CD4-positive, alpha-beta T cell treated with Interleukin-17A for 1 hour (primary cell): ENCODE measurements around the gene USP20.

Experiments used
- DNase-seq: peaks from one replicate; pipeline ENCODE4 v3.0.0-alpha.2; 2020

Gene USP20

DNA sequence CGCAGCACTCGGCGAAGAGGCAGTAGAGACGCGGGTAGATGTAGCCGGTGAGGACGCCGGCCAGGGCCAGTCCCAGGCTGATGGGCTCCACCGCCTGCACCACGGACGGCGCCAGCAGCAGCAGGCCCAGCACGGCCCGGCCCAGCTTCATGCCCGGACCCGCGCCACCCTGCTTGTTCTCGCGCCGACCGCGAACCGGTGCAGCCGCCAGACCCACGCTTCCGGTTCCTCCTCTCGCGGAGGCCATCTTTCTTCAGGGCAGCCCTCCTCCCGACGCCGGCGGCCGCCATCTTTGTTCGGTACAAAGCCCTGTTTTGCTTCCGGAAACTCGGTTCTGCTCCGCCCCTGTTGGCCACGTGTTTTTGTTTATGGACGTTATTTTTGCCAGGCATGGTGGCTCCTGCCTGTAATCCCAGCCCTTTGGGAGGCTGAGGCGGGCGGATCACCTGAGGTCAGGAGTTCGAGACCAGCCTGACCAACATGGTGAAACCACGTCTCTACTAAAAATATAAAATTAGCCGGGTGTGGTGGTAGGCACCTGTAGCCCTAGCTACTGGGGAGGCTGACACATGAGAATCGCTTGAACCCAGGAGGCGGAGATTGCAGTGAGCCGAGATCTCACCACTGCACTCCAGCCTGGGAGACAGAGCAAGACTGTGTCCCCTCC lies 11.2 kb upstream of the USP20 start, which contains the start of gene TOR1A:
TSS of gene TOR1A (minus strand) at position 202 of the 667 bp plus-strand sequence. CDS start at position 151, 51 bp downstream.
- peak; percentile 94 for DNase-seq

DNA sequence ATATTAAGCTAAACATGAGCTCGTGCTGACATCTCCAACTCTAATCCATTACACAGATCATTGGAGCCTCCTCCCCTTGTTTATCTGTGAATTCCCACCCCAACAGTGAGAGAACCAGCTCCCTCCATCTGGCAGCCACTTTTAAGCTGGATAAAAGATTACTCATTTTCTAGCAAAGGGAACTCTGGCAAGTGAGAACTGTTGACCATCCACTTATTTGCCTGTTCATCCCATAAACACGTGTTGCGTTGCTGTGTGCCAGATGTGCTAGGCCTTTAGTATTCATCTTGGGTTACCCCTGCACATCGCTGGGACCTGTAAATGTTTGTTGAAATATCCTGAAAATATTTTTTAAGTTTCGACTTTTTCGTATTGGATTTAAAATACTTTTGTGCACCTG lies 8.9 kb upstream of the USP20 start:
- no peak for DNase-seq

DNA sequence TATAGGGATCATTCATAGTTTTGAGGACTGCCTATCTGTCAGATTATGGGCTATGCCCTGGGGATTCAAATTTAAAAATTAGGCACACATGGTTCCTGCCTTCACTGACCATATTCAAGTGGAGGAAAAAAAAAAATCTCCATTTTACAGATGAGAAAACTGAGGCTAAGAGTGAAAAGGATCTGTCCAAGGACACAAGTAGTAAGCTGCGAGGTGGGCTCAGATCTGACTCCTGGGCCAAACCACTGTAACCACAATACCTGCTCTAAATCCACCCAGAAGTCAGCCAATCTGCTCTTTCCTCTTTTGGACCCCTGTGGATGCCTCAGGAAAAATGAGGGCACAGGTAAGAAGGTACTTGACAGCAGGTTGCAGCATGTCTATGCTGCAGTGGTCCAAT lies 8.5 kb upstream of the USP20 start:
- no peak for DNase-seq

DNA sequence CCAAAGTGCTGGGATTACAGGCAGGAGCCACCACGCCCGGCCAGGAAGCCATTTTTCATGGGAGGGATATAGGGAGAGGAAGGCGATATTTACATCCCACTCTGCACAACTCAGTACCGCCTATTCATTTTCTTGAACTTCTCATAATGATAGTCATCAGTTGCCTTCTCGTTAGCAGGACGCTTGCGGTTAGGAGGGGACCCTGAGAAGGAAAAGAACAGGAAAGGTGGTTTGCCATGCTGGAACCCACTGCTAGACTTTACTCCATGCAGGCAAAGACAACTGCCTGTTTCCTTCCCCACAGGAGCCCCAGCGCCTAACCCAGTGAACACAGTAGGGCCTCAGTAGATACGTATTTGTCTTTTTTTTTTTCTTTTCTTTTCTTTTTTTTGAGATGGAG lies 7.2 kb upstream of the USP20 start:
- DNase-seq: no peak

GRCh38 chr9:129828969-129829368 lies 6.3 kb upstream of the USP20 start:
- no peak for DNase-seq

DNA sequence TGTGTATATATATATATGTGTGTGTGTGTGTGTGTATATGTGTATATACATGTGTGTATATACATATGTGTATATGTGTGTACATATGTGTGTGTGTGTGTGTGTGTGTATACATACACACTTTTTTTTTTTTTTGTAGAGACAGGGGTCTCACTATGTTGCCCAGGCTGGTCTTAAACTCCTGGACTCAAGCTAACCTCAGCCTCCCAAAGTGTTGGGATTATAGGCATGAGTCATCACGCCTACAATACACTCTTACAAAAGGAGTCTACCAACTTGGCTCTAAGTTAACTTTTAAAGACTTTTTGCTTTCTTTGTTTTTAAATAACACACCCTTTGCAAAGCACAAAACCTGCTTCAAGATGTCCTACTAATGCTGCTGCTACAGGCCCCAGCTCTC lies 2.3 kb upstream of the USP20 start:
- no peak for DNase-seq

- peak; percentile 53 for DNase-seq
Observed at GRCh38 chr9:129834489-129835127, 650 bp upstream of the USP20 start.

DNA sequence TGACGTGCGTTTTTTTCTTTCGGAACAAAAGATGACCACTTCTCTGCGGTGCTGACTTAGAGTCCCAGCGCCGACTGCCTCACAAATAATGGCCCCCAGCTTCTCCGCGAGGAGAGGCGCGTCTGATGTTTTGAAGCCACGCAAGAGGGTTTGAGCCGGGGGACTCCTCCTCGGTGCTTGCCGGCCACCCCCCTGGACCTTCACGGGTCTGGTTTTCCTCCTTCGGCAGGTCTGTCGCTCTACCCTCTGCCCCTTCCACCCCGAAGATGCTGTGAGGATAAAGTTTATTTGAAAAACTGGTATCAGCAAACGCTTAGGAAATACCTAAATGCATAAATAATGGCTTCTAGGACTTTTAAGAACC lies 584 bp downstream of the USP20 start:
- DNase-seq: peak; percentile 26

GRCh38 chr9:129836311-129837007 lies 1.2 kb downstream of the USP20 start:
- DNase-seq: peak; percentile 59

DNA sequence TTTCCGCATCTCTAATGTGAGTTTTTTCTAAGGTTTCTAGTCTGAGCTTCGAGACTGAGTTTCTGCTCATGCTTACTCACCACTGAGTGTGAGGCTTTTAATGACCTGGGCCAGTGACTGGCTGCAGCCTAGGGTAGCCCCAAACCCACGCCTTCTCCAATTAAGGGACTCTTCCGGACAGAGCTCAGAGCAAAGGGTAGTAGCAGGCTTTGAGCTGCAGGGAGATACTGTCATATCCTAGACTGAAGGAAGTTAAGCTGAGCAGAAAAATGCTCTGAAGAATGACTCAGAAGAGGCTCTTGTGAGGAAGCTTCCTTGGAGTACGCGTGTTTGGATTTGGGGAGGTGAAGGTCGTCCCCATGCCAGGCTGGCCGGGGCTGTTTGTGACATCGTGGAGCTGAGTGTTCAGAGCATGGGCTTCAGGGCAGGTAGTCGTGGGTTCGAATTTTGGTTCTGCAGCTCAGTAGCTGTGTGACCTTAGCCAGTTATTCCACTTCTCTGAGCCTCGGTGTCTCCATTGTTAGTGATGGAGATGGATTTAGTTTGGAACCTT lies 3.5 kb downstream of the USP20 start:
- DNase-seq: peak; percentile 13

GRCh38 chr9:129839324-129840023 lies 4.2 kb downstream of the USP20 start:
- no peak for DNase-seq

GRCh38 chr9:129840034-129840433 lies 4.8 kb downstream of the USP20 start:
- DNase-seq: no peak

- no peak for DNase-seq
Observed at GRCh38 chr9:129841071-129841470, 5.8 kb downstream of the USP20 start.

DNA sequence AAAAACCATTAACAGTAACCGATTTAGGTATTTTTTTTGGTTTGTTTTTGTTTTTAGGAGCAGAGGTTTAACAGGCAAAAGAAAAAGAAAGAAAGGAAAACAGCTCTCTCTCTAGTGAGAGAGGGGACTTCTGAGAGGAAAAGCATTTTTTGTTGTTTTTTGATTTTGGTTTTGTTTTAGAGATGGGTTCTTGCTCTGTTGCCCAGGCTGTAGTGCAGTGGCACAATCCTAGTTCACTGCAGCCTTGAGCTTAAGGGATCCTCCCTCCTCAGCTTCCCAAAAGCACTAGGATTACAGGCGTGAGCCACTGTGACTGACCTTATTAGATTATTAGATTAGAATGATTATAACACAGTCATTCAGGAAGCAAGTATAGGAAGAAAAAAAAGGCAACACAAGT lies 10.1 kb downstream of the USP20 start:
- no peak for DNase-seq

DNA sequence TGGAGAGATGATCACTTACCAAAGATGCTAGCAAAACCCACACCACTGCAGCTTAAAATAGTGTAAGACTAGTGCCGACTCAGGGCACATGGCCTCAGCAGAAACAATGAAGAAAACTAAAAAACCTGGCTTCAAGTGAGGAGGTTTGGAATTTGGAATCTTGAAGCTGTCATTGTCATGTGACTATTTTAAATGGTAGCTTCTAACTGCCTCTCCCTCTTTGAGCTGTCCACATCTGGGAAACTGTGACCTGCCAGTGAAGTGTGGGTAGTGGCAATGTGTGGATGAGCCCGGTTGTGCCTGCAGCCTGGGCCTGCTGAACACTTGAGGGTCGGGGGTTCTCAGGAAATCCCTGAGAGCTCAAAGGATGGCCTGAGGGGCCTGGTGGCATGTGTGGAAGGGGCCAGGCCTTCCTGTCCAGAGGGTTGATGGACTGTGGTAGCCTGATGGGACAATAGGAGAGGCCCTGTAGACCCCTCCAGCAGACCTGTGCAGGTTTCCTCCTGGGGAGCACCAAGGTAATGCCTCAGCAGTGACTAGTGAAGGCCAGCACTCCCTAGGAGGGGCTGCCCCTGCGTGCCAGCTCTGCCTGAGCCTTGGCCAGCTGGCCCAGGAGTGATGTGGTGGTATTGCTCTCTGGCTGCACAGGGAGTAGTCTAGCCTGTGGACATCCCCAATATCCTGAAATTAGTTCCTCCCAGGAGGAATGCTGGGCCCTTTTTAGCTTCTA lies 13.6 kb downstream of the USP20 start:
- DNase-seq: no peak

GRCh38 chr9:129849901-129850300 lies 14.6 kb downstream of the USP20 start:
- no peak for DNase-seq

GRCh38 chr9:129850821-129851550 lies 15.7 kb downstream of the USP20 start:
- DNase-seq: no peak

GRCh38 chr9:129851821-129852220 lies 16.6 kb downstream of the USP20 start:
- no peak for DNase-seq

DNA sequence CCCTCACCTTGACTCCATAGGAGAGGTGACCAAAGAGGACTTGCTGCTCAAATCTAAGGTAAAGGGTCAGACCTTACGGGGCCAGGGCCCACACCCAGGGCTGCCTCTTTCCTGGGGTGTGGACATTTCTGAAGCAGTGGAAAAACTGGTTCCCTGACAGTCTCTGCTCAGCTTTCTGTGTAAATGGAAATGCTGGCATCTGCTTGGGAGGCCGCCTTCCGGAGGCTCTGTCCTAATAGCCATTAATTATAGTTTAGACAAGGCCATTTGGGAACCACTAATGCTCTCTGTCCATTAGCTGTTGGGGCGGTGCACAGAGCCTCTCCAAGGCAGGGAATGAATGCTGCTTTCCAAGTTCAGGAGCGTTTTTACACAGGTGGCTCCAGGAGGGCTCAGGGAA lies 17.3 kb downstream of the USP20 start:
- DNase-seq: no peak

- DNase-seq: no peak
Observed at GRCh38 chr9:129853614-129854013, 18.4 kb downstream of the USP20 start.

- peak; percentile 28 for DNase-seq
Observed at GRCh38 chr9:129854588-129855110, 19.4 kb downstream of the USP20 start.

DNA sequence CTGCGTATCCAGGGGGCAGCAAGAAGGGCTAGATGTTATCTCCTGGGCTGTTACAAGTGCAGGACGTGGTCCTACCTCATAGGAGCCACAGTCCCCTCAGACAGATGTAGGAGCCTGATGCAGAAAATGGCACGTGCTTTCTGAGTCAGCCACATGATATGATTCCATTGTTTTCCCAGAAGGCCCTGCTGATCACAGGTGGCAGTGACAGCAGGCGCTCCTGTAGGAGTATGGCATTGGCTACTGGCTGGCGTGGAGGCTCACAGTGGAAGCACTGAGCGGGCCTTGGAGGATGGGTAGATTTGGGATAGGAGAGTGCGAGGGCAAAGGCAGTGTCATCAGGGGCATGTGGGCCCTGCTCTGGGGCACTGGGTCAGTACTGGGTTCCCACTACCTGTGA lies 21.9 kb downstream of the USP20 start:
- no peak for DNase-seq
